ENCODE results near the gene GTF2F1.

GTF2F1 gene

GRCh38 chr19:6414793-6415590 lies 22.0 kb upstream of the GTF2F1 start:
- no peaks in the 10 kb centered on the region for H3K9me3 ChIP-seq
- no peak overlapping the region for H3K4me3 ChIP-seq (ENCODE audit: low read depth in 1 of 2, low read length in 1 of 2)
- no peak for TF ChIP-seq CTCF (IDR thresholded peaks at IDR 0.05)
- H3K4me1 ChIP-seq (ENCODE audit: control insufficient read depth in 1 of 2, insufficient read depth in 1 of 2, low read depth in 1 of 2, low read length in 1 of 2), result no peaks in the 10 kb centered on the region
- H3K27me3 ChIP-seq, result no peaks in the 10 kb centered on the region
- H3K36me3 ChIP-seq, result peaks cover 63% of the 10 kb centered on the region
- H3K27ac ChIP-seq, result no peak overlapping the region

- Histone ChIP-seq H3K9me3 (no peaks in the 10 kb centered on the region), H3K4me1 (ENCODE audit: control insufficient read depth in 1 of 2, insufficient read depth in 1 of 2, low read depth in 1 of 2, low read length in 1 of 2) (no peaks in the 10 kb centered on the region), H3K27me3 (no peaks in the 10 kb centered on the region), H3K36me3 (peaks cover 53% of the 10 kb centered on the region), H3K27ac (no peak overlapping the region), H3K4me3 (ENCODE audit: low read depth in 1 of 2, low read length in 1 of 2) (no peak overlapping the region)
- no peak for TF ChIP-seq CTCF (IDR thresholded peaks at IDR 0.05)
Measured at GRCh38 chr19:6413721-6414643, 21.0 kb upstream of the GTF2F1 start.

- Histone ChIP-seq H3K4me3 (ENCODE audit: low read depth in 1 of 2, low read length in 1 of 2) (no peak overlapping the region), H3K27me3 (no peaks in the 10 kb centered on the region), H3K36me3 (peaks cover 46% of the 10 kb centered on the region), H3K4me1 (ENCODE audit: control insufficient read depth in 1 of 2, insufficient read depth in 1 of 2, low read depth in 1 of 2, low read length in 1 of 2) (no peaks in the 10 kb centered on the region), H3K9me3 (no peaks in the 10 kb centered on the region), H3K27ac (no peak overlapping the region)
- TF ChIP-seq CTCF (IDR thresholded peaks at IDR 0.05), result no peak
Measured at GRCh38 chr19:6413291-6413690, 20.3 kb upstream of the GTF2F1 start.

- Histone ChIP-seq H3K27ac (no peak overlapping the region), H3K4me3 (ENCODE audit: low read depth in 1 of 2, low read length in 1 of 2) (no peak overlapping the region), H3K4me1 (ENCODE audit: control insufficient read depth in 1 of 2, insufficient read depth in 1 of 2, low read depth in 1 of 2, low read length in 1 of 2) (no peaks in the 10 kb centered on the region), H3K9me3 (no peaks in the 10 kb centered on the region), H3K27me3 (no peaks in the 10 kb centered on the region), H3K36me3 (peaks cover 39% of the 10 kb centered on the region)
- no peak for TF ChIP-seq CTCF (IDR thresholded peaks at IDR 0.05)
Measured at GRCh38 chr19:6412447-6413091, 19.6 kb upstream of the GTF2F1 start.

- no peaks in the 10 kb centered on the region for H3K27me3 ChIP-seq
- no peak overlapping the region for H3K27ac ChIP-seq
- no peaks in the 10 kb centered on the region for H3K9me3 ChIP-seq
- peaks cover 33% of the 10 kb centered on the region for H3K36me3 ChIP-seq
- H3K4me3 ChIP-seq (ENCODE audit: low read depth in 1 of 2, low read length in 1 of 2), result no peak overlapping the region
- no peak for TF ChIP-seq CTCF (IDR thresholded peaks at IDR 0.05)
- H3K4me1 ChIP-seq (ENCODE audit: control insufficient read depth in 1 of 2, insufficient read depth in 1 of 2, low read depth in 1 of 2, low read length in 1 of 2), result no peaks in the 10 kb centered on the region
Measured at GRCh38 chr19:6412061-6412446, 19.1 kb upstream of the GTF2F1 start.
